ENCODE results near the gene POU6F2. TPM values are rescaled to one million over a fixed set of nuclear protein-coding genes. Genes with fewer than 3 reads are reported as not detected.
A peak's percentile ranks its signal among the peaks of the same experiment; 100 is the strongest.

Gene POU6F2
- total and polyA plus RNA-seq, 8 donors, result 0.37 TPM; not detected in 7

DNA sequence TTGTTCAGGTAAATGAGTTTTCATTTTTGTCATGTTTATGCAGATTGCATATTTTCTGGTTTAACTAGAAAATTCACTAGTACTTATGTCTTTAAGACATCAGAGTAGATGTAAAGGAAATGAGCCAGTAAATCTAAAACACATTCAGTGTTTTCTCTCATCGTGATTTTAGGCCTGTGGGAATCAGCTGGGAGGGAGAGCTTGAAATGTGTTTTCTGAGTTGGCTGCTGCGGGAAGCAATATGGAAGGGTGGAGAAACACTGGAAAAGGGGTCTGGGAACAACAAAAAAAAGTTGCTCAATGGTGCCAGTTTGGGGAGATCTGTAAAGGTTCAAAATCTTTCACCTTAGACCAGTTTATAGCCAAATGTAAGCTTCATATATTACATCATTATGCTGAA lies 284.1 kb downstream of the POU6F2 start:
- H3K27me3 ChIP-seq, result no peaks in the 10 kb centered on the region
- no peak for DNase-seq
- WGBS, 5 donors, result 79 to 89% (median 85%) methylated on average over 2 of the region's 2 CpGs
- H3K4me1 ChIP-seq, result no peaks in the 10 kb centered on the region
- no peak overlapping the region for H3K27ac ChIP-seq
- intact Hi-C loops (cut with DNase I; ENCODE audit: low total_unique reads), result no loop called here
- no peak overlapping the region for H3K4me3 ChIP-seq
- TF ChIP-seq POLR2A (IDR thresholded peaks at IDR 0.05) (no peak), POLR2AphosphoS5 (IDR thresholded peaks at IDR 0.05) (no peak), CTCF (IDR thresholded peaks at IDR 0.05) (no peak), EP300 (IDR thresholded peaks at IDR 0.05) (no peak)
- H3K36me3 ChIP-seq, result no peaks in the 10 kb centered on the region
- H3K9me3 ChIP-seq, result no peaks in the 10 kb centered on the region

DNA sequence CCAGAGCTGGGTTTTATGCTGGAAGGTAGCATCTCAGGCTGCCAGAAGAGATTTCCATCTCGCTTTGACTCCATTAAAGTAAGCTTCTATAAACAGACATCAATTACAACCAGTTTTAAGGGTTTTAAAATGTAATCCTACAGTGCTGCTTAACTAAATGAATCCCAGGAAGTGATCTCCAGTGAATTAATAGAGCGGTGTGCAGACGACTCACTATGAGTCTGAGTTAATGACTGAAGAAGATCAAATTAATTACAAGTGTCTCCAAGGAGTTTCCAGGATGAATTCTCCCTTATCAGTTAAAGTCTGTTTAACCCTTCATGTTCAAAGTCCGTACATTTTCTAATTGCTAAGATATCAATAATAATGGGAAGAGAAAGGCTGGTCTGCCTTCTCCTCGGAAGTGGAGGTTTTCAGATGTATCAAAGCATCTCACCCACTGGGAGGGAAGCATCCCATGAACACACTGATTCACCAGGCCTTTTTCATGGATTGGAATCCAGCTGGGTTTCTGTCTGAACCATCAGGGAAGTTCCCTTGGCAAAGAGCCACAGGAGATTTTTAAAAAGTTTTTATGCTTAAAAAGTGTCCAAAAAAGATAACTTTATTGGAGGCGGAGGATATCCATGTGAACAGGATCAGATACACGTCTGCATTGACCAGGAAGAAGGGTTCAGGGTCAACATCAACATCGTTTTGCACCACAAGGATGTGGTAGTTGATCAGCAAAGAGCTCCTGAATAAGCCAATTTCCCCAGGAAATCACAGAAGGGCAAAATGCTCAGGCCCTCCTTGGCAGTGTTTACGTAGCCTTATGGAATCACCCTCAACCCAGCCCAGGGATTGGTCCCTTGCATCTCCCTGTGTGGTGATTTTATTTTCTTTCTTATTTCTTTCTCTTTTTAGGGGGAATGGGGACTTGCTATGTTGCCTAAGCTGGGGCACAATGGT lies 288.2 kb downstream of the POU6F2 start:
- Histone ChIP-seq H3K4me1 (peaks cover 0 to under 1% (median 0%) of the 10 kb centered on the region in 4 donors), H3K27me3 (peaks cover 0 to 3% (median 0%) of the 10 kb centered on the region in 3 donors), H3K36me3 (no peaks in the 10 kb centered on the region), H3K9me3 (no peaks in the 10 kb centered on the region), H3K27ac (no peak overlapping the region), H3K4me3 (no peak overlapping the region)
- TF ChIP-seq POLR2A (IDR thresholded peaks at IDR 0.05), result no peak
- TF ChIP-seq CTCF (IDR thresholded peaks at IDR 0.05), result no peak
- TF ChIP-seq POLR2AphosphoS5 (IDR thresholded peaks at IDR 0.05), result no peak
- no peak for TF ChIP-seq EP300 (IDR thresholded peaks at IDR 0.05)
- WGBS, 5 donors, result 62 to 68% (median 64%) methylated on average over 9 of the region's 9 CpGs
- intact Hi-C loops (cut with DNase I; ENCODE audit: low total_unique reads), result no loop called here
- no peak for DNase-seq

DNA sequence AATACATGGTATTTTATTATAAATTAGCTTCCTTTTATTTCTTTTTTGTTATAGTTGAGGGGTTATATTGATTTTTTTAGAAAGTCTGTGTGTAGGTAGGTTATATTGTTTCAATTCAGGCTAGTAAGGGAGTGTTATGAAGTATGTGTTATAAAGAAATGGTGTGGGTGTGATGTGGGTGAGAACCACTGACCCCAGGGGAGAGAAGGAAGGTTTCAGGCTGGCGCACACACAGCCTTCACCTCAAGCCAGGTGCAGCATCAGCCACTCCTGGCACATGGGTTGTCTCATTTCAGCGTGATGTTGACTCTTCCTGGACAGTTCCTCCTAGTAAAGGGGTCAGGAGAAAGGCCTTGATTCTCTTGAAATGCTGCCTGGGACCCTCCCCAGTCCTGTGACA lies 291.3 kb downstream of the POU6F2 start:
- Histone ChIP-seq H3K9me3 (no peaks in the 10 kb centered on the region), H3K36me3 (no peaks in the 10 kb centered on the region), H3K4me1 (peaks cover 0 to 9% (median 2%) of the 10 kb centered on the region in 4 donors), H3K27me3 (peaks cover 0 to 3% (median 0%) of the 10 kb centered on the region in 3 donors), H3K27ac (no peak overlapping the region), H3K4me3 (no peak overlapping the region)
- TF ChIP-seq POLR2AphosphoS5 (IDR thresholded peaks at IDR 0.05) (no peak), POLR2A (IDR thresholded peaks at IDR 0.05) (no peak)
- 51 to 75% (median 58%) methylated on average over 2 of the region's 2 CpGs for WGBS, 5 donors
- DNase-seq, result no peak
- intact Hi-C loops (cut with DNase I; ENCODE audit: low total_unique reads), result no loop called here

DNA sequence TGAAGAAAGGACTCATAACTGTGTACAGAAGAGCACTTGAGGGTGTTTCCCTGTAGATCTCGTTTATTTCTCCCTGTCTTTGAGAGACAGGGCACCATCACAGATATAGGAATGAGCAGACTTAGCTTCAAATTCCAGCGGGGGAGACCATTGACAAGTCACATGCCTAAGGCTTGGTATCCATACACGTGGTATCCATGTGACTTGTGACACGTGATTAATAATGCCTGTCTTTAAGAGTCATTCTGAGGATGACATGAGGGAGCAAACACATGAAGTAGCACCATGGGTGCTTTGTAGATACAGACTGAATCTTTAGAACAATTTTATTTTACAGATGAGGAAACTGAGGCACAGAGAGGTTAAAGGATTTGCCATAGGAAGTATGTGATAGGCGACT lies 292.3 kb downstream of the POU6F2 start:
- intact Hi-C loops (cut with DNase I; ENCODE audit: low total_unique reads), result no loop called here
- no peak overlapping the region for H3K27ac ChIP-seq
- no peaks in the 10 kb centered on the region for H3K9me3 ChIP-seq
- peaks cover 0 to 9% (median 2%) of the 10 kb centered on the region in 4 donors for H3K4me1 ChIP-seq
- no peak for DNase-seq
- no peak for TF ChIP-seq EP300 (IDR thresholded peaks at IDR 0.05)
- no peak for TF ChIP-seq CTCF (IDR thresholded peaks at IDR 0.05)
- no peak for TF ChIP-seq POLR2A (IDR thresholded peaks at IDR 0.05)
- H3K36me3 ChIP-seq, result no peaks in the 10 kb centered on the region
- WGBS, 5 donors, result 81 to 87% (median 84%) methylated on average over 5 of the region's 5 CpGs
- H3K4me3 ChIP-seq, result no peak overlapping the region
- H3K27me3 ChIP-seq, result peaks cover 0 to 3% (median 0%) of the 10 kb centered on the region in 3 donors

- 16 to 27% (median 24%) methylated on average over 9 of the region's 9 CpGs for WGBS, 5 donors
- H3K36me3 ChIP-seq, result no peaks in the 10 kb centered on the region
These were observed 293.7 kb downstream of the POU6F2 start for GRCh38 chr7:39271402-39271801.

More at GRCh38 chr7:39271402-39271801, 293.7 kb downstream of the POU6F2 start:
- Histone ChIP-seq H3K27ac (no peak overlapping the region), H3K9me3 (no peaks in the 10 kb centered on the region), H3K27me3 (peaks cover 0 to 3% (median 0%) of the 10 kb centered on the region in 3 donors), H3K4me1 (peaks cover 0 to 9% (median 2%) of the 10 kb centered on the region in 4 donors), H3K4me3 (no peak overlapping the region)
- intact Hi-C loops (cut with DNase I; ENCODE audit: low total_unique reads), result no loop called here
- peak; percentile 70 to 73 for DNase-seq
- TF ChIP-seq EP300 (IDR thresholded peaks at IDR 0.05), result no peak
- no peak for TF ChIP-seq POLR2AphosphoS5 (IDR thresholded peaks at IDR 0.05)
- TF ChIP-seq CTCF (IDR thresholded peaks at IDR 0.05), result no peak
- no peak for TF ChIP-seq POLR2A (IDR thresholded peaks at IDR 0.05)
